ENCODE data around the gene DLGAP4.
A peak's percentile ranks its signal among the peaks of the same experiment; 100 is the strongest.

DLGAP4 gene

DNA sequence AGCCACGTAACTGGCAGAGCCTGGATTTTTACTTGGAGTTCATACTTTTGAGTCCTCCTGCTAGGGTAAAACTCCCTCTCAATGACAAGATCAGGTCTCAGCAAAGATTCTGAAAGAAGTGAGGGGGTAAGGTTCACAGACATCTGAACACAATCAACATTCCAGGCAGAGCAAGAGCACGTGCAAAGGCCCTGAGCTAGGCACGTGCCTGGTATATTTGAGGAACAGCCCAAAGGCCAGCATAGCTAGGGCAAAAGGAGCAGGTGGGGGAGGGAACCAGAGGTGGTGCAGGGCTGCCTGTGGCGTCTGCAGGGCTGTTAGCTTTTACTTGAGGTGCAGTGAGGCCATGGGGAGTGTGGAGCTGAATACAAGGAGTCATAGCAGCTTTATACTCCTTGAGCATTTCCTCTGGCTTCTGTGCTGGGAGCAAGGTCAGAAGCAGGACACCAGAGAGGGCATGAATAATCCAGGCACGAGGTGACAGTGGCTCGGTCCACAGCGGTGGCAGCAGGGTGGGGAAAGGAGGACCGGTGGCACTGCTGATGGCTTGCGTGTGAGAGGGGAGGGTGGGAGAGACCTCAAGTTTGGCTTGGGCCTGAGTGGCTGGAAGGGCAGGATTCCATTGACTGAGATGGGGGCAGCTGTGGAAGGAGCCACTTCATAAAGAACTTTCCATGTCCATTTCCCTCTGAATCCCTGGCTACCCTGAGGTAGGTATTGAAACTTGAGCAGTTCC, 57.0 kb downstream of the DLGAP4 start:
- Histone ChIP-seq H3K27me3 (ENCODE audit: control insufficient read depth in 1 of 2, insufficient read depth in 1 of 2, low read length in 2 of 2) (peaks cover 44 to 79% of the 10 kb centered on the region in 2 experiments), H2BK120ac (ENCODE audit: low read depth, low read length) (no peak overlapping the region), H4K91ac (ENCODE audit: low read length) (no peak overlapping the region), H3K79me1 (replicated peaks; ENCODE audit: low read length, poor library complexity, severe bottlenecking) (no peaks in the 10 kb centered on the region), H3K18ac (ENCODE audit: low read depth in 1 of 2, low read length in 2 of 2) (no peak overlapping the region), H3K4me3 (ENCODE audit: insufficient read depth in 1 of 2, low read depth in 1 of 2, low read length in 2 of 2) (no peak overlapping the region), H3K4me2 (ENCODE audit: low read length, poor library complexity, severe bottlenecking) (no peak overlapping the region), H3K4ac (ENCODE audit: low read depth in 1 of 2, low read length in 2 of 2) (no peak overlapping the region), H3K14ac (ENCODE audit: low read length in 2 of 2) (peak overlapping the region in 1 of 2 experiments; percentile 72), H2BK5ac (ENCODE audit: low read depth, low read length, poor library complexity, severe bottlenecking) (no peak overlapping the region), H2AFZ (ENCODE audit: low read depth, low read length) (no peak overlapping the region), H3K9me3 (ENCODE audit: control insufficient read depth, low read length) (no peaks in the 10 kb centered on the region), H4K8ac (ENCODE audit: low read length) (no peak overlapping the region), H2BK12ac (ENCODE audit: low read length in 2 of 2) (no peak overlapping the region), H2AK5ac (ENCODE audit: low read length, severe bottlenecking) (no peak overlapping the region), H3K36me3 (ENCODE audit: control insufficient read depth in 1 of 2, insufficient read depth in 2 of 2, low read depth in 1 of 2, low read length in 2 of 2) (no peaks in the 10 kb centered on the region), H3K4me1 (ENCODE audit: control insufficient read depth, insufficient read depth, low read depth, low read length) (no peaks in the 10 kb centered on the region), H3K27ac (ENCODE audit: low read length, poor library complexity, severe bottlenecking) (no peak overlapping the region), H2BK15ac (ENCODE audit: low read depth, poor library complexity, severe bottlenecking) (no peak overlapping the region), H3K23ac (ENCODE audit: low read length in 2 of 2) (no peak overlapping the region), H3K9ac (ENCODE audit: low read length) (no peak overlapping the region)
- 72% methylated on average over 9 of the region's 9 CpGs for WGBS
- no peak for DNase-seq

DNA sequence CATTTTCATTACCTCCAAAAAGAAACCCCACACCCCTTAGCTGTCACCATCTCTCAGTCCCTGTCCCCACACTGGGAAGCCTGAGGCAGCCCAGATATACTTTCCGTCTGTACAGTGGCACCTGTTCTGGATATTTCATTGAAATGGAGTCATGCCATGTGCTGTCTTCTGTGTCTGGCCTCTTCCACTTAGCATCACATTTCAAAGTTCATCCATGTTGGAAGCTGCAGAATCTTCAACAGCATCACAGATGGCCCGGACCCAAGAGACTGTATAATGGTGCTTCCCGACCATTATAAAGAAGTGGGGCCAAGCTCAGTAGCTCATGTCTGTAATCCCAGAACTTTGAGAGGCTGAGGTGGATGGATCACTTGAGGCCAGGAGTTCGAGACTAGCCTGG, 58.4 kb downstream of the DLGAP4 start:
- no peak overlapping the region for H2AK5ac ChIP-seq (ENCODE audit: low read length, severe bottlenecking)
- no peaks in the 10 kb centered on the region for H3K36me3 ChIP-seq (ENCODE audit: control insufficient read depth in 1 of 2, insufficient read depth in 2 of 2, low read depth in 1 of 2, low read length in 2 of 2)
- H4K8ac ChIP-seq (ENCODE audit: low read length): no peak overlapping the region
- DNase-seq: no peak
- no peak overlapping the region for H3K9ac ChIP-seq (ENCODE audit: low read length)
- no peak overlapping the region for H3K18ac ChIP-seq (ENCODE audit: low read depth in 1 of 2, low read length in 2 of 2)
- no peak overlapping the region for H2BK120ac ChIP-seq (ENCODE audit: low read depth, low read length)
- peaks cover 49 to 86% of the 10 kb centered on the region in 2 experiments for H3K27me3 ChIP-seq (ENCODE audit: control insufficient read depth in 1 of 2, insufficient read depth in 1 of 2, low read length in 2 of 2)
- no peak overlapping the region for H3K4ac ChIP-seq (ENCODE audit: low read depth in 1 of 2, low read length in 2 of 2)
- no peak overlapping the region for H2BK12ac ChIP-seq (ENCODE audit: low read length in 2 of 2)
- no peak overlapping the region for H2AFZ ChIP-seq (ENCODE audit: low read depth, low read length)
- no peak overlapping the region for H2BK15ac ChIP-seq (ENCODE audit: low read depth, poor library complexity, severe bottlenecking)
- H3K4me3 ChIP-seq (ENCODE audit: insufficient read depth in 1 of 2, low read depth in 1 of 2, low read length in 2 of 2): no peak overlapping the region
- no peak overlapping the region for H3K23ac ChIP-seq (ENCODE audit: low read length in 2 of 2)
- no peaks in the 10 kb centered on the region for H3K4me1 ChIP-seq (ENCODE audit: control insufficient read depth, insufficient read depth, low read depth, low read length)
- no peak overlapping the region for H3K27ac ChIP-seq (ENCODE audit: low read length, poor library complexity, severe bottlenecking)
- no peak overlapping the region for H2BK5ac ChIP-seq (ENCODE audit: low read depth, low read length, poor library complexity, severe bottlenecking)
- no peak overlapping the region for H3K14ac ChIP-seq (ENCODE audit: low read length in 2 of 2)
- no peaks in the 10 kb centered on the region for H3K79me1 ChIP-seq (replicated peaks; ENCODE audit: low read length, poor library complexity, severe bottlenecking)
- WGBS: 82% methylated on average over 4 of the region's 4 CpGs
- no peaks in the 10 kb centered on the region for H3K9me3 ChIP-seq (ENCODE audit: control insufficient read depth, low read length)
- no peak overlapping the region for H3K4me2 ChIP-seq (ENCODE audit: low read length, poor library complexity, severe bottlenecking)
- H4K91ac ChIP-seq (ENCODE audit: low read length): no peak overlapping the region

DNA sequence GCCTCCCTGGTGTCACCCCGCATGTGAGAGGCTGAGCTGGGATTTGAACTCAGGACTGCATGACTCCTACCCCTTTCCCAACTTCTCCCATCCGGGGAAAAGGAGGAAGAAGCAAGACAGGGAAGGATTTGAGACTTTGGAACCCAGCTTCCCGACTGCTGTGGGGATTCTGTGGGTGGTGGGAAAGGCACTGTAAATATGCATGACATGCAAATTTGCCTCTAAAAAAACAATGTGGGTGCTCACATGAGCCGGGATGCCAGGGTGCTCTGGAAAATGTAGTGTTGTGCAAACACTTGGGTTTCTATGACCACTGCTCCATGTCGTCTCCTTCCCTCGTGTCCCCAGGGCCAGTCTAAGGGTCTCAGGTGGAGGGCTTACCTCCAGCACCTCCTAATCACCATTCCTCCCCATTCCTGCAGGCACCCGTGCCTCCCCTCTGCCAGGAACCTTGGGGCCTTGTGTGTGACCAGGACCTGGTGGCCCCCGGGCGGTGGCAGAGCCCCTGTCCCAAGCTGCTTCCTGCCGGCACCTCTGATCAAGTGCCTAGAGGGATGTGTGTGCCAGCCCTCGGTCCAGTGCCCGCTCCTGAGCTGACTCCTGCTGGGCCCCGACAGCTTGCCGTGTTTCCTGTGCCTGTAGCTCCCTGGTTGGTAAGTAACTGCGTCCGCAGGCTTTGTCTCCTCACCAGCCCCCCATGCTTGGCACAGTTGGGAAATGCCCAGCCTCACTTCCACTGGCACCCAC, 60.7 kb downstream of the DLGAP4 start:
- Histone ChIP-seq H3K9ac (ENCODE audit: low read length) (no peak overlapping the region), H3K4me3 (ENCODE audit: insufficient read depth in 1 of 2, low read depth in 1 of 2, low read length in 2 of 2) (no peak overlapping the region), H3K9me3 (ENCODE audit: control insufficient read depth, low read length) (no peaks in the 10 kb centered on the region), H3K18ac (ENCODE audit: low read depth in 1 of 2, low read length in 2 of 2) (no peak overlapping the region), H3K79me1 (replicated peaks; ENCODE audit: low read length, poor library complexity, severe bottlenecking) (no peaks in the 10 kb centered on the region), H2BK15ac (ENCODE audit: low read depth, poor library complexity, severe bottlenecking) (no peak overlapping the region), H4K8ac (ENCODE audit: low read length) (no peak overlapping the region), H2BK12ac (ENCODE audit: low read length in 2 of 2) (no peak overlapping the region), H3K27ac (ENCODE audit: low read length, poor library complexity, severe bottlenecking) (no peak overlapping the region), H4K91ac (ENCODE audit: low read length) (no peak overlapping the region), H3K23ac (ENCODE audit: low read length in 2 of 2) (peak overlapping the region in 1 of 2 experiments; percentile 18), H2AK5ac (ENCODE audit: low read length, severe bottlenecking) (no peak overlapping the region), H3K14ac (ENCODE audit: low read length in 2 of 2) (no peak overlapping the region), H2AFZ (ENCODE audit: low read depth, low read length) (no peak overlapping the region), H3K4ac (ENCODE audit: low read depth in 1 of 2, low read length in 2 of 2) (no peak overlapping the region), H2BK5ac (ENCODE audit: low read depth, low read length, poor library complexity, severe bottlenecking) (no peak overlapping the region), H2BK120ac (ENCODE audit: low read depth, low read length) (no peak overlapping the region), H3K27me3 (ENCODE audit: control insufficient read depth in 1 of 2, insufficient read depth in 1 of 2, low read length in 2 of 2) (peaks cover 47 to 85% of the 10 kb centered on the region in 2 experiments), H3K36me3 (ENCODE audit: control insufficient read depth in 1 of 2, insufficient read depth in 2 of 2, low read depth in 1 of 2, low read length in 2 of 2) (no peaks in the 10 kb centered on the region), H3K4me1 (ENCODE audit: control insufficient read depth, insufficient read depth, low read depth, low read length) (no peaks in the 10 kb centered on the region), H3K4me2 (ENCODE audit: low read length, poor library complexity, severe bottlenecking) (no peak overlapping the region)
- WGBS: 81% methylated on average over 16 of the region's 16 CpGs
- no peak for DNase-seq

DNA sequence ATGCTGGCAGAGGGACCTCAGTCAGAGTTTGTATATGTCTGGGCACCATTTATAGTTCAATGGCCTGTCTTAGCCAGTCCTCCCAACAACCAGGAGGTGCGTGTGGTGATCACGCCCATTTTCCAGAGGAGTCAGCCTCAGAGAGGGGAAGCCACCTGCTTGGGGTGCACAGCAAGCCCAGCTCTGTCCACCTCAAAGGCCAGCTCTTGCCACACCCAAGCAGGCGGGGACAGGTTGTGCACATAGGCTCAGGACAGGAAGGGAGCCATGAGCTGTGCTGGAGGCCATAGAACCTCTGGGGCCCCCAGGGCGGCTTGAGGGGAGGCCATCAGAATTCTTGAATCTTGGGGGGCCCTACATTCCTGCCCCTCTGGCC, 61.2 kb downstream of the DLGAP4 start:
- Histone ChIP-seq H3K4me2 (ENCODE audit: low read length, poor library complexity, severe bottlenecking) (no peak overlapping the region), H3K27me3 (ENCODE audit: control insufficient read depth in 1 of 2, insufficient read depth in 1 of 2, low read length in 2 of 2) (peaks cover 45 to 88% of the 10 kb centered on the region in 2 experiments), H3K18ac (ENCODE audit: low read depth in 1 of 2, low read length in 2 of 2) (no peak overlapping the region), H4K8ac (ENCODE audit: low read length) (no peak overlapping the region), H3K4ac (ENCODE audit: low read depth in 1 of 2, low read length in 2 of 2) (no peak overlapping the region), H3K4me3 (ENCODE audit: insufficient read depth in 1 of 2, low read depth in 1 of 2, low read length in 2 of 2) (no peak overlapping the region), H3K14ac (ENCODE audit: low read length in 2 of 2) (no peak overlapping the region), H4K91ac (ENCODE audit: low read length) (no peak overlapping the region), H2BK120ac (ENCODE audit: low read depth, low read length) (no peak overlapping the region), H2BK5ac (ENCODE audit: low read depth, low read length, poor library complexity, severe bottlenecking) (no peak overlapping the region), H2AK5ac (ENCODE audit: low read length, severe bottlenecking) (no peak overlapping the region), H2BK12ac (ENCODE audit: low read length in 2 of 2) (no peak overlapping the region), H2BK15ac (ENCODE audit: low read depth, poor library complexity, severe bottlenecking) (no peak overlapping the region), H2AFZ (ENCODE audit: low read depth, low read length) (no peak overlapping the region), H3K23ac (ENCODE audit: low read length in 2 of 2) (no peak overlapping the region), H3K36me3 (ENCODE audit: control insufficient read depth in 1 of 2, insufficient read depth in 2 of 2, low read depth in 1 of 2, low read length in 2 of 2) (no peaks in the 10 kb centered on the region), H3K79me1 (replicated peaks; ENCODE audit: low read length, poor library complexity, severe bottlenecking) (no peaks in the 10 kb centered on the region), H3K9me3 (ENCODE audit: control insufficient read depth, low read length) (no peaks in the 10 kb centered on the region), H3K27ac (ENCODE audit: low read length, poor library complexity, severe bottlenecking) (no peak overlapping the region), H3K4me1 (ENCODE audit: control insufficient read depth, insufficient read depth, low read depth, low read length) (no peaks in the 10 kb centered on the region), H3K9ac (ENCODE audit: low read length) (no peak overlapping the region)
- DNase-seq: no peak
- 84% methylated on average over 4 of the region's 4 CpGs for whole genome bisulfite sequencing
